GM20000 (cell line): ENCODE measurements around the gene ADAMTSL1.

Source experiments
- DNase-seq: peaks from one replicate; pipeline ENCODE4 v3.0.0; 2012; ENCODE audit warnings: low spot score
- TF ChIP-seq, protein P1 (sequence below): IDR thresholded peaks from 2 replicates; pipeline ENCODE4 v1.5.1; 2012; ENCODE audit warnings: mild to moderate bottlenecking, control low read depth; ENCODE audit errors: extremely low read depth, missing control alignments

ADAMTSL1 gene

DNA sequence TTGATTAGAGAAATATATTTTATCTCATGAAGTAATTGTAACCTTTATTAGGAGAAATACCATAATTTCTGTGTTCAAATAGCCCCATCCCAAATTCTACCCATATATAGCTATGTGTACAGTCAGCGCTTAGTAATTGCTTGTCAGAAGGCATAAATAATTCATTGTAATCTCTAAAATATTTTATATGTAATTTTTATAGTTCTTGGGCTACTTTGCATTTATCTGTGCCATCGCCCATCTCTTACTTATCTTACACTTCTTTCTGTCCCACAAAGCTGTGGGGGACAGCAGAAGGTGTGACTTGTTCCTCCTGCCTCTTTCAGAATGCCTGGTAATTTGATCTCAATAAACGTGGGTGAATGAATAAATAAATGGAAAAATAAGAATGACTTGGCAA, 5.5 kb downstream of the ADAMTSL1 start:
- TF ChIP-seq, protein P1, sequence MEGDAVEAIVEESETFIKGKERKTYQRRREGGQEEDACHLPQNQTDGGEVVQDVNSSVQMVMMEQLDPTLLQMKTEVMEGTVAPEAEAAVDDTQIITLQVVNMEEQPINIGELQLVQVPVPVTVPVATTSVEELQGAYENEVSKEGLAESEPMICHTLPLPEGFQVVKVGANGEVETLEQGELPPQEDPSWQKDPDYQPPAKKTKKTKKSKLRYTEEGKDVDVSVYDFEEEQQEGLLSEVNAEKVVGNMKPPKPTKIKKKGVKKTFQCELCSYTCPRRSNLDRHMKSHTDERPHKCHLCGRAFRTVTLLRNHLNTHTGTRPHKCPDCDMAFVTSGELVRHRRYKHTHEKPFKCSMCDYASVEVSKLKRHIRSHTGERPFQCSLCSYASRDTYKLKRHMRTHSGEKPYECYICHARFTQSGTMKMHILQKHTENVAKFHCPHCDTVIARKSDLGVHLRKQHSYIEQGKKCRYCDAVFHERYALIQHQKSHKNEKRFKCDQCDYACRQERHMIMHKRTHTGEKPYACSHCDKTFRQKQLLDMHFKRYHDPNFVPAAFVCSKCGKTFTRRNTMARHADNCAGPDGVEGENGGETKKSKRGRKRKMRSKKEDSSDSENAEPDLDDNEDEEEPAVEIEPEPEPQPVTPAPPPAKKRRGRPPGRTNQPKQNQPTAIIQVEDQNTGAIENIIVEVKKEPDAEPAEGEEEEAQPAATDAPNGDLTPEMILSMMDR = no peak
- no peak for DNase-seq

DNA sequence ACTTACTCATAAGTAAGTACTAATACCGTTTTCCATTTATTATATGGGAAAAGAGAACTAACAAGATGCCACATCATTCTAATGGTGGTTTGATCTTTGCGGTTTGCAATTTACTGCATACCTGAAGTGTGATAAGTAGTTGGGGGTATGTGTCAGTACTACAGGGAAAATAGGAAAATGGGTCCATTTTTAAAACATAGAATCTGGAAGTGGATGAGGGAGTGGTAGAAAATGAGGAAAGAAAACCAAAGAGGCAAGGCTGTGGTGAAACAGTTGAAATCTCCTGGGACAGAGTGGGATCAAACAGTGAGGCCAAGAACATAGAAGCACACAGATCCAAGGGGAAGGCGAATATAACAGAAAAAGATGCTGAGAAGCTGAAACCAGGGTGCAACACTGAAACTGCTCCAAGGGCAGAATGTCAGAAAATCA, 6.7 kb downstream of the ADAMTSL1 start:
- no peak for DNase-seq
- TF ChIP-seq, protein P1 = no peak

DNA sequence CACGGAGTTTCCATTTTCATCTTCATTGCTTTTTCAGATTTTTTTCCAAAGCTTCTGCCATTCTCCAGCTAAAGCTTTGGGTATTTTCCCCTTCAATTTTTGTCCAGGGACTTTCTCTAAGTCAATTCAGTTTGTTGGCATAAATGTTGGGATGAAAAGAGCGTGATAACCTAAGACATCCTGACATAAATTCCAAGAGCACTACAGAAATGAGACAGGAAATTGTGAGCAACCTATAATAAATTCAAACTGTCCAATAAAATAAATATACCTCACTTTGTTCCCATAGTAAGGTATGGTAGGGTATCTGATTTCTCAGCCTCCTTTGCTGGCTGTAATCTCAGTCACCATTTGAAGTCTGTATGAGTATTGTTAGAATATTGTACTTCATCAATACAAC, 8.4 kb downstream of the ADAMTSL1 start:
- no peak for DNase-seq
- TF ChIP-seq, protein P1 = no peak

DNA sequence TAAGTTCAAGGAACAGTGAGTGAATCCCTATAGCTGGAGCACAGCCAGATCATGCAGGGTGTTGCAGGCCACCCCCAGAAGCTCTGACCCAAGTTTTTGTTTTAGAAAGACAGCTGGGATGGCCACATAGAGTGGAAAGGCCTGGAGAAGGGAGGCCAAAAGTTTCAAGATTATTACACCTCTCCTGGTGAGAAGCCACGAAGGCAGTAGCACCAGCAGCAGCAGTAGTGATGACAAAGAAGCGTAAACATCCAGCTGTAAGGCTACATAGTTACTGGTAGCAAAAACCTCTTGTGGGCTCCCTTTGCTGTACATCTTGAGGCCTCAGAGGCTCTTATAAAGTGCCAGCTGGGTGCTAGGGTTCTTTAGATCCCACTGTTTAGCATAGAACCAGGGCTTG, 11.8 kb downstream of the ADAMTSL1 start:
- no peak for DNase-seq
- TF ChIP-seq, protein P1 = no peak

DNA sequence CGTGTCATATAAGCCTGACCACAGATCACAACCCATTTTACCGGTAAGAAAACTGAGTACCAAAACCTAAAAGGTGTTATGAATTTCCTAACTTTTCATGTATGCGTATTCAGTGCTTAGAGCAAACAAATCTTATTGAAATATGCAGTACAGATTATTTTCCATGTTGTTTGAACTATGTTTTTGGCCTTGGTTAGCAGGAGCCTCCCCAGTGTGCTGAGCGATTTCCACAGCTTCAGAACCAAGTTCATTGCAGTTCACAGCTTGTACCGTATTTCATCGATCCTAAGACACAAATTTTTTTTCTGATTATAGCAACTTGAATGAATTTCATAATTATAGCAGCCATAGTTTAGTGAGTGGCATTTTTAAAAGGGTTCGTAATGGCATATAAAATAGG, 13.7 kb downstream of the ADAMTSL1 start:
- no peak for DNase-seq
- TF ChIP-seq, protein P1 = no peak

DNA sequence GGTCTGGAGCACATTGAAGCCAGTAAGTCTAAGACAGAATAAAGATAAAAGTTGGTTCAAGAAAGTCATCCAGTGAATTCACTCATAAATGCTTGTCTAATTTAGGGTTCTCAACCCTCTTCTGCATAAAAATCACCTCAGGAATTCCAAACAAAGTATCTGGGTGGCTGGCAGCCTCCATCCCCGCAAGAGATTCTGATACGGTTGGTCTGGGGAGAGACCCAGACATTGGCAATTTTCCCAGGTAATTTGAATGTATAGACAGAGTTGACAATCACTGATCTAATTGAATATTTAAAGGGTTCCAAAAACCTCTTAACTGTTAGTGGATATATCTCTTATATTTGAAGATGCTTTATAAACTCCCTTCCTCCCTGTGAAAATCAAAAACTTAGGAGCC, 14.9 kb downstream of the ADAMTSL1 start:
- DNase-seq = no peak
- TF ChIP-seq, protein P1 = no peak

DNA sequence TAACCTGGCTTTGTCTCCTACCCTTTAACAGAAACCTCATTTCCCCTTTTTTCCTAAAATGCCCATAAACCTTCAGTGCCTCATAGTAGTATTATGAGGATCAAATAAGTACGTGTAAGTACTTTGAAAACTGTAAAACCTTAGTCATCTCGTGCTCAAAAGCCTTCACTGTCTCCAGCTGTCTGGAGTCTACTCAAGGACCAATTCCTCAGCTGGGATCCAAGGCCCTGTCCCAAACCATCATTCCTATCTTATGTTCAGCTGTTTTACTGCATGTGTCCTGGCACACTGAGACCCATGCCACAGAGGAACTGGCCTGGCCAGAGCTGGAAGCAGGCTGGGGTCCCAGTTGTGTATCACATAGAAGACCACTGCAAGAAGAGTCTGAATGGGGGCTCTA, 15.9 kb downstream of the ADAMTSL1 start:
- TF ChIP-seq, protein P1 = no peak

More for the DNA sequence above, 15.9 kb downstream of the ADAMTSL1 start:
- no peak for DNase-seq
